Activated T-cell treated with anti-CD3 and anti-CD28 coated beads, Interleukin-2, amount 50 U/mL, for 72 hours (primary cell): ENCODE results near the gene MOB1B. TPM values are rescaled to one million over a fixed set of nuclear protein-coding genes. Genes with fewer than 3 reads are reported as not detected.

ENCODE experiments used
- ATAC-seq, 2 donors: fragments of 150-1000 bp; cut with Tn5 transposase; replicated peaks in 1 of 2; 2 replicates each; pipeline ENCODE4 v1.10.0; 2021; ENCODE audit warnings: moderate library complexity in 2 of 2, mild to moderate bottlenecking in 1 of 2
- DNase-seq, 2 donors: peaks; one replicate each; pipeline ENCODE4 v3.0.0; 2021 to 2022; ENCODE audit warnings: mixed read lengths in 1 of 2
- H3K27ac Mint-ChIP-seq: one replicate; pipeline ENCODE4 v1.8.0; 2022; ENCODE audit warnings: mild to moderate bottlenecking, moderate library complexity, mixed read lengths
- H3K27me3 Mint-ChIP-seq: one replicate; pipeline ENCODE4 v1.8.0; 2022; ENCODE audit warnings: low read depth, mixed read lengths
- H3K36me3 Mint-ChIP-seq, 2 donors: one replicate each; pipeline ENCODE4 v1.8.0; 2022; ENCODE audit warnings: mixed read lengths in 2 of 2, mild to moderate bottlenecking in 1 of 2; ENCODE audit not compliant: insufficient read depth in 2 of 2
- H3K4me1 Mint-ChIP-seq: one replicate; pipeline ENCODE4 v1.8.0; 2022; ENCODE audit warnings: low read depth, mixed read lengths
- H3K4me3 Mint-ChIP-seq, 2 donors: one replicate each; pipeline ENCODE4 v1.8.0; 2022; ENCODE audit warnings: mild to moderate bottlenecking in 2 of 2, mixed read lengths in 2 of 2, moderate library complexity in 2 of 2
- H3K9me3 Mint-ChIP-seq, 2 donors: one replicate each; pipeline ENCODE4 v1.8.0; 2022; ENCODE audit warnings: mixed read lengths in 2 of 2
- total RNA-seq, 2 donors: library from RNA; stranded (reverse); gene quantifications; one replicate each; pipeline ENCODE4 v1.2.3, GENCODE V29; 2022

Gene MOB1B
- total RNA-seq, 2 donors from 2014 or later, result 27.6 to 34.3 TPM

- H3K4me1 Mint-ChIP-seq, result peaks cover 5% of the 10 kb centered on the region
- ATAC-seq (no peak), DNase-seq (no peak)
- H3K9me3 Mint-ChIP-seq, result peaks cover 2 to 3% of the 10 kb centered on the region in 2 donors
- H3K4me3 Mint-ChIP-seq, result no peak overlapping the region
- no peaks in the 10 kb centered on the region for H3K27me3 Mint-ChIP-seq
- peaks cover 1 to 2% of the 10 kb centered on the region in 2 donors for H3K36me3 Mint-ChIP-seq
- H3K27ac Mint-ChIP-seq, result no peak overlapping the region
Observed at GRCh38 chr4:70945452-70946055, 43.4 kb downstream of the MOB1B start.

- H3K4me1 Mint-ChIP-seq, result peaks cover 5% of the 10 kb centered on the region
- H3K27ac Mint-ChIP-seq, result no peak overlapping the region
- no peak overlapping the region for H3K4me3 Mint-ChIP-seq
- no peaks in the 10 kb centered on the region for H3K27me3 Mint-ChIP-seq
- DNase-seq (no peak), ATAC-seq (no peak)
- peaks cover 2 to 3% of the 10 kb centered on the region in 2 donors for H3K9me3 Mint-ChIP-seq
- peaks cover 0 to 2% of the 10 kb centered on the region in 2 donors for H3K36me3 Mint-ChIP-seq
Observed at GRCh38 chr4:70946939-70947338, 44.8 kb downstream of the MOB1B start.

GRCh38 chr4:70948665-70949260, 46.6 kb downstream of the MOB1B start:
- H3K27me3 Mint-ChIP-seq, result no peaks in the 10 kb centered on the region
- no peak overlapping the region for H3K27ac Mint-ChIP-seq
- H3K4me3 Mint-ChIP-seq, result no peak overlapping the region
- peaks cover 9% of the 10 kb centered on the region for H3K4me1 Mint-ChIP-seq
- peaks cover 0 to 2% of the 10 kb centered on the region in 2 donors for H3K36me3 Mint-ChIP-seq
- peaks cover 2 to 3% of the 10 kb centered on the region in 2 donors for H3K9me3 Mint-ChIP-seq
- ATAC-seq, result no peak
- DNase-seq, result no peak

- no peaks in the 10 kb centered on the region for H3K9me3 Mint-ChIP-seq
- no peak overlapping the region for H3K27ac Mint-ChIP-seq
- peaks cover 14% of the 10 kb centered on the region for H3K4me1 Mint-ChIP-seq
- ATAC-seq, result no peak
- peaks cover 0 to 1% of the 10 kb centered on the region in 2 donors for H3K36me3 Mint-ChIP-seq
- no peak overlapping the region for H3K4me3 Mint-ChIP-seq
- H3K27me3 Mint-ChIP-seq, result no peaks in the 10 kb centered on the region
- no peak for DNase-seq
Observed at GRCh38 chr4:70954032-70954431, 51.9 kb downstream of the MOB1B start.

GRCh38 chr4:70956549-70957210, 54.5 kb downstream of the MOB1B start:
- H3K4me1 Mint-ChIP-seq, result peaks cover 9% of the 10 kb centered on the region
- DNase-seq, result no peak
- peaks cover 0 to 1% of the 10 kb centered on the region in 2 donors for H3K36me3 Mint-ChIP-seq
- H3K27me3 Mint-ChIP-seq, result no peaks in the 10 kb centered on the region
- H3K4me3 Mint-ChIP-seq, result no peak overlapping the region
- H3K9me3 Mint-ChIP-seq, result no peaks in the 10 kb centered on the region
- H3K27ac Mint-ChIP-seq, result no peak overlapping the region
- ATAC-seq, result no peak

GRCh38 chr4:70958681-70959080, 56.5 kb downstream of the MOB1B start:
- ATAC-seq (no peak), DNase-seq (no peak)
- Mint-ChIP-seq H3K4me1 (peaks cover 7% of the 10 kb centered on the region), H3K36me3 (peaks cover 0 to 1% of the 10 kb centered on the region in 2 donors), H3K27me3 (no peaks in the 10 kb centered on the region), H3K9me3 (no peaks in the 10 kb centered on the region), H3K4me3 (no peak overlapping the region), H3K27ac (no peak overlapping the region)

- DNase-seq, result no peak
- Mint-ChIP-seq H3K27me3 (no peaks in the 10 kb centered on the region), H3K9me3 (no peaks in the 10 kb centered on the region), H3K27ac (no peak overlapping the region), H3K4me3 (no peak overlapping the region), H3K4me1 (peaks cover 21% of the 10 kb centered on the region), H3K36me3 (peaks cover 1 to 2% of the 10 kb centered on the region in 2 donors)
- no peak for ATAC-seq
Observed at GRCh38 chr4:70969076-70969475, 66.9 kb downstream of the MOB1B start.

- Mint-ChIP-seq H3K36me3 (peaks cover 0 to 1% of the 10 kb centered on the region in 2 donors), H3K27me3 (no peaks in the 10 kb centered on the region), H3K9me3 (no peaks in the 10 kb centered on the region), H3K4me3 (no peak overlapping the region), H3K27ac (no peak overlapping the region), H3K4me1 (peaks cover under 1% of the 10 kb centered on the region)
- ATAC-seq (no peak), DNase-seq (no peak)
Observed at GRCh38 chr4:70976252-70976651, 74.1 kb downstream of the MOB1B start.

GRCh38 chr4:70979445-70980008, 77.4 kb downstream of the MOB1B start:
- Mint-ChIP-seq H3K4me3 (no peak overlapping the region), H3K9me3 (no peaks in the 10 kb centered on the region), H3K4me1 (no peaks in the 10 kb centered on the region), H3K27ac (no peak overlapping the region), H3K27me3 (no peaks in the 10 kb centered on the region), H3K36me3 (no peaks in the 10 kb centered on the region)
- DNase-seq (no peak), ATAC-seq (no peak)

GRCh38 chr4:70980196-70980595, 78.0 kb downstream of the MOB1B start:
- no peak overlapping the region for H3K4me3 Mint-ChIP-seq
- no peaks in the 10 kb centered on the region for H3K36me3 Mint-ChIP-seq
- no peaks in the 10 kb centered on the region for H3K4me1 Mint-ChIP-seq
- H3K9me3 Mint-ChIP-seq, result no peaks in the 10 kb centered on the region
- DNase-seq (no peak), ATAC-seq (no peak)
- no peak overlapping the region for H3K27ac Mint-ChIP-seq
- no peaks in the 10 kb centered on the region for H3K27me3 Mint-ChIP-seq

- no peak for DNase-seq
- Mint-ChIP-seq H3K9me3 (no peaks in the 10 kb centered on the region), H3K36me3 (no peaks in the 10 kb centered on the region), H3K4me1 (no peaks in the 10 kb centered on the region), H3K27ac (no peak overlapping the region), H3K4me3 (no peak overlapping the region), H3K27me3 (no peaks in the 10 kb centered on the region)
- no peak for ATAC-seq
Observed at GRCh38 chr4:70984106-70984505, 81.9 kb downstream of the MOB1B start.

- Mint-ChIP-seq H3K4me1 (no peaks in the 10 kb centered on the region), H3K27me3 (no peaks in the 10 kb centered on the region), H3K4me3 (no peak overlapping the region), H3K36me3 (no peaks in the 10 kb centered on the region), H3K9me3 (no peaks in the 10 kb centered on the region), H3K27ac (no peak overlapping the region)
- DNase-seq (no peak), ATAC-seq (no peak)
Observed at GRCh38 chr4:70984589-70984988, 82.4 kb downstream of the MOB1B start.

- H3K36me3 Mint-ChIP-seq, result peaks cover 3 to 12% of the 10 kb centered on the region in 2 donors
- H3K27me3 Mint-ChIP-seq, result no peaks in the 10 kb centered on the region
- H3K4me1 Mint-ChIP-seq, result peaks cover 26% of the 10 kb centered on the region
- DNase-seq (no peak), ATAC-seq (no peak)
- H3K9me3 Mint-ChIP-seq, result no peaks in the 10 kb centered on the region
- H3K4me3 Mint-ChIP-seq, result no peak overlapping the region
- H3K27ac Mint-ChIP-seq, result peak overlapping the region; percentile 88
Observed at GRCh38 chr4:70991596-70991995, 89.4 kb downstream of the MOB1B start.
